SU-DHL-6 (cell line): ENCODE data around the gene ADCY10.

Experiments used
- EZH2phosphoT487 ChIP-seq: fragments of 200-600 bp; sonication (generic), shearing (Covaris generic); conservative IDR thresholded peaks from 2 replicates; pipeline ENCODE4 v1.6.1; 2018; ENCODE audit warnings: mild to moderate bottlenecking, antibody characterized with exemption, low read length, moderate library complexity, mixed read lengths
- TF ChIP-seq, protein P1 (sequence below): fragments of 200-600 bp; sonication (generic); IDR thresholded peaks from one replicate; pipeline ENCODE4 v1.5.1; 2017; ENCODE audit warnings: antibody characterized with exemption, mild to moderate bottlenecking, low read length, moderate library complexity; ENCODE audit not compliant: insufficient read depth, poor library complexity, severe bottlenecking

DNA sequence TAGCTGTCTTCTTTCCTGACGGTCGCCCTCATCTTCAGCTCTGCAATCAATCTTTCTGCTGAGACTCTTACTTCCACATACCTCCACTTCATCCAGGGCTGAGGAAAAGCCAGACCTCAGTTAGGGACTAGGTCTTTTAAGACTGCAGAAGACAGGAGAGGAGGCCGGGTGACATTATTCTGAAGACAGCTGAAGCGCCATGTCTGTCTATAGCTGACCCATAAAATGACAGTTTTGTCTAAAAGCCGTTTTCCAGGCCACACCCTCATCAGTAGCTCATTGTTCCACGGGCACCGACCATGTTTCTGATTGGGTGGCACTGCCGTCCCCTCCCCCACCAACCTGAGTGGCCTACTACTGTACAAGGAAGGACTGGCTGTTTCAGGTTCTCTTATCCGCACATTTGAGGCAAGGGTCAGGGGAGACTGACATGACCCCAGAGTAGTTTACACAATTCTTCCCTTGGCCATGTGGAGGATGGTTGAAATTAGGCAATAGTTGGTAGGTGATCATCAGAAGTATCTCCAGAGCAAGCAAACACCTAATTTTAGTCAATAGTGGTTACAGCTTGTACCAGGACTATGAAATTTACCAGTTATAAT lies at the start of gene ADCY10:
- TF ChIP-seq, protein P1, sequence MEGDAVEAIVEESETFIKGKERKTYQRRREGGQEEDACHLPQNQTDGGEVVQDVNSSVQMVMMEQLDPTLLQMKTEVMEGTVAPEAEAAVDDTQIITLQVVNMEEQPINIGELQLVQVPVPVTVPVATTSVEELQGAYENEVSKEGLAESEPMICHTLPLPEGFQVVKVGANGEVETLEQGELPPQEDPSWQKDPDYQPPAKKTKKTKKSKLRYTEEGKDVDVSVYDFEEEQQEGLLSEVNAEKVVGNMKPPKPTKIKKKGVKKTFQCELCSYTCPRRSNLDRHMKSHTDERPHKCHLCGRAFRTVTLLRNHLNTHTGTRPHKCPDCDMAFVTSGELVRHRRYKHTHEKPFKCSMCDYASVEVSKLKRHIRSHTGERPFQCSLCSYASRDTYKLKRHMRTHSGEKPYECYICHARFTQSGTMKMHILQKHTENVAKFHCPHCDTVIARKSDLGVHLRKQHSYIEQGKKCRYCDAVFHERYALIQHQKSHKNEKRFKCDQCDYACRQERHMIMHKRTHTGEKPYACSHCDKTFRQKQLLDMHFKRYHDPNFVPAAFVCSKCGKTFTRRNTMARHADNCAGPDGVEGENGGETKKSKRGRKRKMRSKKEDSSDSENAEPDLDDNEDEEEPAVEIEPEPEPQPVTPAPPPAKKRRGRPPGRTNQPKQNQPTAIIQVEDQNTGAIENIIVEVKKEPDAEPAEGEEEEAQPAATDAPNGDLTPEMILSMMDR = no peak
- no peak for TF ChIP-seq EZH2phosphoT487
